Astrocyte (in vitro differentiated cells and primary cell): Measurements from ENCODE around the gene ZNF552.

ENCODE experiments used
- EZH2 ChIP-seq: IDR thresholded peaks from 2 replicates; pipeline ENCODE4 v1.6.1; 2012; ENCODE audit warnings: mild to moderate bottlenecking, low read length, inconsistent platforms; ENCODE audit not compliant: insufficient read depth
- TF ChIP-seq, protein P1 (sequence below): IDR thresholded peaks from 2 replicates; pipeline ENCODE4 v1.5.1; 2011; ENCODE audit warnings: low read depth, mild to moderate bottlenecking, inconsistent platforms, low read length, moderate library complexity; ENCODE audit not compliant: insufficient read depth

DNA sequence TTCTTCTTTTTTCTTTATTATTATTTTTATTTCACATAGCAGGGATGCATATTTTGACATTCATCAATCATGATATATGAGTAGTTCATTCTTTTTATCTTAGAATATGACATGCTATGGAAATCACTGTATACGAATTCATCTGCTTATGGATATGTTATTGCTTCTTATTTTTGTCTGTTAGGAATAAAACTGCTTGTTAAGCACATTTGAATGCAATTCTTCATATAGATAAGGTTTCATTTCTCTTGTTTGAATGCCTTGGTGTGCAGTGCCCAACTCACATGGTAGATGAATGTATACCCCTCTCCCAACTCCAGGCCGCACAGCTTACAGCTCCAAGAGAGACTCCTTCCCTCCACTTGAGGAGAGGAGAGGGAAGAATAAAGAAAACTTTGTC is 56.8 kb downstream of the ZNF552 start:
- TF ChIP-seq, protein P1, sequence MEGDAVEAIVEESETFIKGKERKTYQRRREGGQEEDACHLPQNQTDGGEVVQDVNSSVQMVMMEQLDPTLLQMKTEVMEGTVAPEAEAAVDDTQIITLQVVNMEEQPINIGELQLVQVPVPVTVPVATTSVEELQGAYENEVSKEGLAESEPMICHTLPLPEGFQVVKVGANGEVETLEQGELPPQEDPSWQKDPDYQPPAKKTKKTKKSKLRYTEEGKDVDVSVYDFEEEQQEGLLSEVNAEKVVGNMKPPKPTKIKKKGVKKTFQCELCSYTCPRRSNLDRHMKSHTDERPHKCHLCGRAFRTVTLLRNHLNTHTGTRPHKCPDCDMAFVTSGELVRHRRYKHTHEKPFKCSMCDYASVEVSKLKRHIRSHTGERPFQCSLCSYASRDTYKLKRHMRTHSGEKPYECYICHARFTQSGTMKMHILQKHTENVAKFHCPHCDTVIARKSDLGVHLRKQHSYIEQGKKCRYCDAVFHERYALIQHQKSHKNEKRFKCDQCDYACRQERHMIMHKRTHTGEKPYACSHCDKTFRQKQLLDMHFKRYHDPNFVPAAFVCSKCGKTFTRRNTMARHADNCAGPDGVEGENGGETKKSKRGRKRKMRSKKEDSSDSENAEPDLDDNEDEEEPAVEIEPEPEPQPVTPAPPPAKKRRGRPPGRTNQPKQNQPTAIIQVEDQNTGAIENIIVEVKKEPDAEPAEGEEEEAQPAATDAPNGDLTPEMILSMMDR: no peak
- no peak for TF ChIP-seq EZH2
